Vagina (tissue), 2 donors: Measurements from ENCODE around the gene DHRS7.

Source experiments
- POLR2A ChIP-seq, 2 donors: fragments of 450-650 bp; IDR thresholded peaks; one replicate each; pipeline ENCODE4 v1.6.1; 2017; ENCODE audit warnings: antibody characterized with exemption in 2 of 2, mild to moderate bottlenecking in 2 of 2, moderate library complexity in 2 of 2
- POLR2AphosphoS5 ChIP-seq, 2 donors: sonication (generic); formaldehyde crosslinking; IDR thresholded peaks; one replicate each; pipeline ENCODE4 v1.9.0; 2017; ENCODE audit warnings: antibody characterized with exemption in 2 of 2, mild to moderate bottlenecking in 2 of 2, low read depth in 1 of 2; ENCODE audit not compliant: insufficient read depth in 1 of 2
- TF ChIP-seq, protein P1 (sequence below), 3 experiments: fragments of 450-650 bp in 2 of 3; fragments of 200-600 bp in 1 of 3; sonication (generic) in 1 of 3; IDR thresholded peaks; one replicate each; pipeline ENCODE4 v1.5.1; 2017 to 2019; ENCODE audit warnings: antibody characterized with exemption in 3 of 3, mild to moderate bottlenecking in 2 of 3, moderate library complexity in 2 of 3

DNA sequence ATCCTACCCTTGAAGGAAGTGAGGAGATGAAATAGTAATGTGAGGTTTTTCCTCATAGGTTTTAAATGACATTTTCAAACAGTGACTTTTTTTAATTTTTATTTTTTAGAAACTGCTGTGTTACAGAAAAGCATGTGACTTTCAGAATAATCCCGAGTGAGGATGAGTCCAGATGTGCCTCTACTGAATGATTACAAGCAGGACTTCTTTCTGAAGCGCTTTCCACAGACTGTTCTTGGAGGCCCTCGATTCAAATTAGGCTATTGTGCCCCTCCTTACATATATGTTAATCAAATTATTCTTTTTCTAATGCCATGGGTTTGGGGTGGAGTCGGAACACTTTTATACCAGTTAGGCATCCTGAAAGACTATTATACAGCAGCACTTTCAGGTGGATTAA lies 57.7 kb downstream of the DHRS7 start:
- TF ChIP-seq, protein P1, sequence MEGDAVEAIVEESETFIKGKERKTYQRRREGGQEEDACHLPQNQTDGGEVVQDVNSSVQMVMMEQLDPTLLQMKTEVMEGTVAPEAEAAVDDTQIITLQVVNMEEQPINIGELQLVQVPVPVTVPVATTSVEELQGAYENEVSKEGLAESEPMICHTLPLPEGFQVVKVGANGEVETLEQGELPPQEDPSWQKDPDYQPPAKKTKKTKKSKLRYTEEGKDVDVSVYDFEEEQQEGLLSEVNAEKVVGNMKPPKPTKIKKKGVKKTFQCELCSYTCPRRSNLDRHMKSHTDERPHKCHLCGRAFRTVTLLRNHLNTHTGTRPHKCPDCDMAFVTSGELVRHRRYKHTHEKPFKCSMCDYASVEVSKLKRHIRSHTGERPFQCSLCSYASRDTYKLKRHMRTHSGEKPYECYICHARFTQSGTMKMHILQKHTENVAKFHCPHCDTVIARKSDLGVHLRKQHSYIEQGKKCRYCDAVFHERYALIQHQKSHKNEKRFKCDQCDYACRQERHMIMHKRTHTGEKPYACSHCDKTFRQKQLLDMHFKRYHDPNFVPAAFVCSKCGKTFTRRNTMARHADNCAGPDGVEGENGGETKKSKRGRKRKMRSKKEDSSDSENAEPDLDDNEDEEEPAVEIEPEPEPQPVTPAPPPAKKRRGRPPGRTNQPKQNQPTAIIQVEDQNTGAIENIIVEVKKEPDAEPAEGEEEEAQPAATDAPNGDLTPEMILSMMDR (IDR thresholded peaks at IDR 0.05) = no peak
- TF ChIP-seq POLR2A (IDR thresholded peaks at IDR 0.05) = no peak
- TF ChIP-seq POLR2AphosphoS5 (IDR thresholded peaks at IDR 0.05; ENCODE audit: insufficient read depth in 1 of 2, low read depth in 1 of 2) = no peak
